H1 (cell line): ENCODE measurements around the gene EZH2. TPM values are rescaled to one million over a fixed set of nuclear protein-coding genes. Genes with fewer than 3 reads are reported as not detected.

Experiments
- CHD2 ChIP-seq: IDR thresholded peaks from 2 replicates; pipeline ENCODE4 v1.6.1; 2012; ENCODE audit warnings: low read length, improper control_type of control experiment
- HDAC2 ChIP-seq, 2 experiments: fragments of 300-600 bp in 1 of 2; sonication (generic) in 1 of 2; IDR thresholded peaks; 2 replicates each; pipeline ENCODE4 v1.6.1; 2011 to 2012; ENCODE audit warnings: low read depth in 2 of 2, low read length in 2 of 2, mild to moderate bottlenecking in 2 of 2, moderate library complexity in 2 of 2, borderline replicate concordance in 1 of 2, inconsistent platforms in 1 of 2
- TCF12 ChIP-seq: IDR thresholded peaks from 2 replicates; pipeline ENCODE4 v1.6.1; 2011; ENCODE audit warnings: low read depth, mild to moderate bottlenecking, low read length
- polyA plus RNA-seq, 7 experiments: library from polyadenylated mRNA; depleted of rRNA in 3 of 7; stranded (reverse) in 5 of 7; unstranded in 2 of 7; fragments of >200 nt in 5 of 7; fragments of 200-250 nt in 2 of 7; gene quantifications; 1 replicate in 5 of 7; 2 replicates in 1 of 7; 4 replicates in 1 of 7; pipeline versions ENCODE4 v1.2.1 to v1.2.3, GENCODE V29; 2011 to 2013; ENCODE audit warnings: missing spikeins in 2 of 7, mixed read lengths in 2 of 7
- total RNA-seq: library from RNA; stranded (reverse); fragmentation: NEBNext Ultra II Directional; extraction: Animal tissue kit (Norgen Biotek cat#: 25700); gene quantifications from 2 replicates; pipeline ENCODE4 v1.2.1, GENCODE V29; 2021

EZH2 gene
- total and polyA plus RNA-seq, 2 of the 8 experiments (the other 6 are each of a cell fraction or from before 2014, with no cell fraction given) = 28.9 to 49.0 TPM

GRCh38 chr7:148871030-148871429 lies 13.1 kb downstream of the EZH2 start (continued):
- TF ChIP-seq HDAC2 (IDR thresholded peaks at IDR 0.05; ENCODE audit: borderline replicate concordance in 1 of 2, low read depth in 2 of 2, low read length in 2 of 2) (no peak), TCF12 (no peak), CHD2 (no peak)
